ENCODE data around the gene GRHL1.

The GRHL1 gene

GRCh38 chr2:9948721-9949120, 2.8 kb upstream of the GRHL1 start:
- WGBS (ENCODE audit: extremely low coverage, insufficient coverage, insufficient read length): no CpG with 5 or more reads among the region's 6 CpGs
- H3K36me3 ChIP-seq (ENCODE audit: control insufficient read depth in 1 of 2, insufficient read depth in 2 of 2, low read length in 2 of 2): no peaks in the 10 kb centered on the region
- no peak overlapping the region for H2BK120ac ChIP-seq (ENCODE audit: insufficient read depth, low read length, poor library complexity)
- H3K27ac ChIP-seq (ENCODE audit: low read depth, low read length): no peak overlapping the region
- H2AK5ac ChIP-seq (ENCODE audit: low read length): no peak overlapping the region
- H3K18ac ChIP-seq (ENCODE audit: low read length): no peak overlapping the region
- H3K9ac ChIP-seq (ENCODE audit: low read length): no peak overlapping the region
- no peak overlapping the region for H4K91ac ChIP-seq (ENCODE audit: low read depth, low read length)
- H4K8ac ChIP-seq (ENCODE audit: low read depth, low read length): no peak overlapping the region
- no peaks in the 10 kb centered on the region for H3K27me3 ChIP-seq (ENCODE audit: insufficient read depth, low read length)
- H3K79me1 ChIP-seq (ENCODE audit: low read length): peaks cover 17% of the 10 kb centered on the region
- no peak overlapping the region for H2BK5ac ChIP-seq (ENCODE audit: low read depth, low read length, poor library complexity)
- H2AFZ ChIP-seq (ENCODE audit: insufficient read depth, low read length, poor library complexity): no peak overlapping the region
- no peak overlapping the region for H3K23ac ChIP-seq (ENCODE audit: low read length)
- no peak overlapping the region for H3K4me3 ChIP-seq (ENCODE audit: low read depth, low read length)
- no peaks in the 10 kb centered on the region for H3K9me3 ChIP-seq (ENCODE audit: insufficient read depth, low read depth, low read length)
- peaks cover 3 to 4% of the 10 kb centered on the region in 2 experiments for H3K4me1 ChIP-seq (ENCODE audit: control insufficient read depth in 1 of 2, insufficient read depth in 2 of 2, low read length in 2 of 2)
- H3K14ac ChIP-seq (ENCODE audit: low read length): no peak overlapping the region
- peaks cover 10% of the 10 kb centered on the region for H3K79me2 ChIP-seq (ENCODE audit: control insufficient read depth, insufficient read depth, low read length, poor library complexity)
- no peak overlapping the region for H4K12ac ChIP-seq (ENCODE audit: low read depth, low read length)
- no peak overlapping the region for H3K4ac ChIP-seq (ENCODE audit: low read depth, low read length)
- no peak overlapping the region for H2BK12ac ChIP-seq (ENCODE audit: low read length)
- no peak for DNase-seq
- no peak overlapping the region for H3K4me2 ChIP-seq (ENCODE audit: low read length)

GRCh38 chr2:9949239-9949991, 2.1 kb upstream of the GRHL1 start:
- H3K79me1 ChIP-seq (ENCODE audit: low read length): peaks cover 17% of the 10 kb centered on the region
- no peaks in the 10 kb centered on the region for H3K9me3 ChIP-seq (ENCODE audit: insufficient read depth, low read depth, low read length)
- no peak overlapping the region for H3K4me2 ChIP-seq (ENCODE audit: low read length)
- H3K27me3 ChIP-seq (ENCODE audit: insufficient read depth, low read length): no peaks in the 10 kb centered on the region
- peak overlapping the region; percentile 30 for H3K18ac ChIP-seq (ENCODE audit: low read length)
- H4K91ac ChIP-seq (ENCODE audit: low read depth, low read length): no peak overlapping the region
- H3K23ac ChIP-seq (ENCODE audit: low read length): no peak overlapping the region
- peak overlapping the region; percentile 84 for H2BK12ac ChIP-seq (ENCODE audit: low read length)
- no peak overlapping the region for H3K4me3 ChIP-seq (ENCODE audit: low read depth, low read length)
- H2AK5ac ChIP-seq (ENCODE audit: low read length): peak overlapping the region; percentile 87
- peak overlapping the region; percentile 39 for H2AFZ ChIP-seq (ENCODE audit: insufficient read depth, low read length, poor library complexity)
- no peak overlapping the region for H3K27ac ChIP-seq (ENCODE audit: low read depth, low read length)
- peak overlapping the region; percentile 43 for H4K8ac ChIP-seq (ENCODE audit: low read depth, low read length)
- H4K12ac ChIP-seq (ENCODE audit: low read depth, low read length): no peak overlapping the region
- peak overlapping the region; percentile 55 for H2BK120ac ChIP-seq (ENCODE audit: insufficient read depth, low read length, poor library complexity)
- H3K79me2 ChIP-seq (ENCODE audit: control insufficient read depth, insufficient read depth, low read length, poor library complexity): peaks cover 10% of the 10 kb centered on the region
- peak overlapping the region; percentile 16 for H3K4ac ChIP-seq (ENCODE audit: low read depth, low read length)
- peaks cover 3 to 4% of the 10 kb centered on the region in 2 experiments for H3K4me1 ChIP-seq (ENCODE audit: control insufficient read depth in 1 of 2, insufficient read depth in 2 of 2, low read length in 2 of 2)
- H3K36me3 ChIP-seq (ENCODE audit: control insufficient read depth in 1 of 2, insufficient read depth in 2 of 2, low read length in 2 of 2): no peaks in the 10 kb centered on the region
- no peak overlapping the region for H3K9ac ChIP-seq (ENCODE audit: low read length)
- H2BK5ac ChIP-seq (ENCODE audit: low read depth, low read length, poor library complexity): no peak overlapping the region
- WGBS (ENCODE audit: extremely low coverage, insufficient coverage, insufficient read length): no CpG with 5 or more reads among the region's 23 CpGs
- peak overlapping the region; percentile 37 for H3K14ac ChIP-seq (ENCODE audit: low read length)
- DNase-seq: peak; percentile 26 to 58

GRCh38 chr2:9949992-9950520, 1.4 kb upstream of the GRHL1 start:
- peak in 1 of 2 donors; percentile 39 for DNase-seq
- Histone ChIP-seq H2AFZ (ENCODE audit: insufficient read depth, low read length, poor library complexity) (peak overlapping the region; percentile 85), H4K8ac (ENCODE audit: low read depth, low read length) (peak overlapping the region; percentile 89), H3K18ac (ENCODE audit: low read length) (no peak overlapping the region), H3K9me3 (ENCODE audit: insufficient read depth, low read depth, low read length) (no peaks in the 10 kb centered on the region), H2BK120ac (ENCODE audit: insufficient read depth, low read length, poor library complexity) (no peak overlapping the region), H3K9ac (ENCODE audit: low read length) (no peak overlapping the region), H4K12ac (ENCODE audit: low read depth, low read length) (no peak overlapping the region), H3K79me1 (ENCODE audit: low read length) (peaks cover 19% of the 10 kb centered on the region), H2AK5ac (ENCODE audit: low read length) (no peak overlapping the region), H3K4ac (ENCODE audit: low read depth, low read length) (no peak overlapping the region), H3K4me2 (ENCODE audit: low read length) (peak overlapping the region; percentile 62), H2BK12ac (ENCODE audit: low read length) (peak overlapping the region; percentile 6), H3K79me2 (ENCODE audit: control insufficient read depth, insufficient read depth, low read length, poor library complexity) (peaks cover 11% of the 10 kb centered on the region), H3K27me3 (ENCODE audit: insufficient read depth, low read length) (no peaks in the 10 kb centered on the region), H3K23ac (ENCODE audit: low read length) (no peak overlapping the region), H3K14ac (ENCODE audit: low read length) (peak overlapping the region; percentile 72), H3K36me3 (ENCODE audit: control insufficient read depth in 1 of 2, insufficient read depth in 2 of 2, low read length in 2 of 2) (peaks cover 0 to 2% of the 10 kb centered on the region in 2 experiments), H3K4me3 (ENCODE audit: low read depth, low read length) (no peak overlapping the region), H3K27ac (ENCODE audit: low read depth, low read length) (no peak overlapping the region), H2BK5ac (ENCODE audit: low read depth, low read length, poor library complexity) (no peak overlapping the region), H3K4me1 (ENCODE audit: control insufficient read depth in 1 of 2, insufficient read depth in 2 of 2, low read length in 2 of 2) (peaks cover 3 to 4% of the 10 kb centered on the region in 2 experiments), H4K91ac (ENCODE audit: low read depth, low read length) (peak overlapping the region; percentile 87)
- WGBS (ENCODE audit: extremely low coverage, insufficient coverage, insufficient read length): no CpG with 5 or more reads among the region's 14 CpGs

GRCh38 chr2:9950521-9951271, 797 bp upstream of the GRHL1 start:
- peak overlapping the region; percentile 72 for H3K14ac ChIP-seq (ENCODE audit: low read length)
- peak overlapping the region; percentile 64 for H3K27ac ChIP-seq (ENCODE audit: low read depth, low read length)
- no peak overlapping the region for H3K23ac ChIP-seq (ENCODE audit: low read length)
- H3K79me1 ChIP-seq (ENCODE audit: low read length): peaks cover 19% of the 10 kb centered on the region
- peak overlapping the region; percentile 89 for H4K8ac ChIP-seq (ENCODE audit: low read depth, low read length)
- no peaks in the 10 kb centered on the region for H3K9me3 ChIP-seq (ENCODE audit: insufficient read depth, low read depth, low read length)
- H3K4me3 ChIP-seq (ENCODE audit: low read depth, low read length): peak overlapping the region; percentile 89
- H2BK5ac ChIP-seq (ENCODE audit: low read depth, low read length, poor library complexity): peak overlapping the region; percentile 85
- H3K79me2 ChIP-seq (ENCODE audit: control insufficient read depth, insufficient read depth, low read length, poor library complexity): peaks cover 13% of the 10 kb centered on the region
- H3K4me2 ChIP-seq (ENCODE audit: low read length): peak overlapping the region; percentile 62
- H2AK5ac ChIP-seq (ENCODE audit: low read length): no peak overlapping the region
- peak overlapping the region; percentile 76 for H2BK12ac ChIP-seq (ENCODE audit: low read length)
- peak overlapping the region; percentile 81 for H3K18ac ChIP-seq (ENCODE audit: low read length)
- peak overlapping the region; percentile 41 for H3K4ac ChIP-seq (ENCODE audit: low read depth, low read length)
- peak overlapping the region; percentile 89 for H3K9ac ChIP-seq (ENCODE audit: low read length)
- H3K27me3 ChIP-seq (ENCODE audit: insufficient read depth, low read length): no peaks in the 10 kb centered on the region
- H2AFZ ChIP-seq (ENCODE audit: insufficient read depth, low read length, poor library complexity): peak overlapping the region; percentile 85
- peak overlapping the region; percentile 87 for H4K91ac ChIP-seq (ENCODE audit: low read depth, low read length)
- peaks cover 0 to 7% of the 10 kb centered on the region in 2 experiments for H3K36me3 ChIP-seq (ENCODE audit: control insufficient read depth in 1 of 2, insufficient read depth in 2 of 2, low read length in 2 of 2)
- peak; percentile 40 to 61 for DNase-seq
- no CpG with 5 or more reads among the region's 76 CpGs for WGBS (ENCODE audit: extremely low coverage, insufficient coverage, insufficient read length)
- H2BK120ac ChIP-seq (ENCODE audit: insufficient read depth, low read length, poor library complexity): peak overlapping the region; percentile 59
- H4K12ac ChIP-seq (ENCODE audit: low read depth, low read length): peak overlapping the region; percentile 58
- H3K4me1 ChIP-seq (ENCODE audit: control insufficient read depth in 1 of 2, insufficient read depth in 2 of 2, low read length in 2 of 2): peaks cover 3 to 4% of the 10 kb centered on the region in 2 experiments

Data from trophoblast cell (in vitro differentiated cells and primary cell).